ENCODE results near the gene PALLD.
"Not testable (repeated sequence)": the region's sequence is repeated elsewhere in the genome, so short reads cannot be mapped to it uniquely, and the experiment has no call there.

PALLD gene

DNA sequence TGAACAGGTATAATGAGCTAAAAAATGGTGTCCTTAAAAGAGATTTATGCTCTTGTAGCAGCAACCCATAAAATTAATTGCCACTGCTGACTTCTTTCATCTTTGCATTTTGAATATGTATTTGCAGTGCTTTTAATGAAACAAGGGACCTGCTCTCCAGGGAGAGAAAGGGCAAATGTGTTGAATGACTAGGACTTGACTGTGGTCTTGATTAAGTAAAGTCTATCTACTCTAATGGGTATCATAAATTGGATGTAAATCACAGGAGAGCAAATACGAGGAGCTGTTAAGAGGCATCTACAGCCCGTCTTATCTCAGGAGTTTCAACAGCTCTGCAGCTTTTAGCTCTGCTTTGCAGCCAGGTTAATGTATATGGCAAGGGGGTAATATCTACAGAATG is 216.4 kb downstream of the PALLD start:
- no peak for DNase-seq

DNA sequence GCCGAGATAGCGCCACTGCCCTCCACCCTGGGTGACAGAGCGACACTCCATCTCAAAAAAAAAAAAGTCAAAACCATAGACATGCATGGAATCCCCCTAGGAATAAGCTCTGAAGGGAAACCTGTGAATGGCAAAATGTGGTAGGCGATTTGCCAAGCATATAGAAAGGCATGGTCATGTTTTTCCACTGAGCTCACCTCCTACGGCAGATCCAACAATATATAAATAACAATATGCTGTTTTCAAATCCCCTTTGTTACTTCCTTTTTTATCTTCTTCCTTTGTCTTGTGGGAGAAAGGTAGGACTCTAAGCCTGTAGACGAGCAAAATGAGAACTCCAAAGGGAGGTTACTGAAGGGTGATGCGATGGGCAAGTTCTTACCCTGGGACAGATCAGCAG is 219.0 kb downstream of the PALLD start:
- no peak for DNase-seq

DNA sequence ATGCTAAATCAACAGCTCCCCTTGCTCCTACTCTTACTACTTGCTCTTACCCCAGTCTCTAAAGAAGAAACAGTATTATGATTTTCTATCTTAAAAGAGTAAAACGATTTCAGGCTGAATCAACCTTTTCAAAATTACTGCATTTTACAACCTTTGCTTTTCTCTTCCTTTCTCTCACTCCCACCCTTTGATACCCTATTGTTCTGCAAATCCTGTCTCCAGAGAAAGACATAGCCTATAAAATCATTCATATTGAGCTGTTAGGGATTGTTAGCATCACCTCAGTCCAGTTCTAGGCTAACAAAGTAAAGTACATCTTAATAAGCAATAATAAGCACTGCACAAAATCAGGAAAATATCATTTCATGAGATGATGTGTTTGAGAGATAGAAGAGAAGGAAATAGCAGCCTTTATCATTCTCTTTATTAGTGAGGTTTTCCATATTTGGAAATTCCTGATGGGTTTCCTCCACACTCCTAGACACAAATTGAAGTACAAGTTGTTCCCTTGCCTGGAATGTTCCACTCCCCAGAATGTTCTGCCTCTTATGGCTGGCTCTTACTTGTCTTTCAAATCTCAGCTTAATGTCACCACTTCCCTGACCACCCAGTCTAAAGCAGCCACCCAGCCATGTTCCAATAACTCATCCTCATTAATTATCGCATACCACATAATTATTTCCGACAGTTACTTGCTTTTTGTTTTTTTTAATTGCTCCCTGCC is 219.7 kb downstream of the PALLD start:
- no peak for DNase-seq

DNA sequence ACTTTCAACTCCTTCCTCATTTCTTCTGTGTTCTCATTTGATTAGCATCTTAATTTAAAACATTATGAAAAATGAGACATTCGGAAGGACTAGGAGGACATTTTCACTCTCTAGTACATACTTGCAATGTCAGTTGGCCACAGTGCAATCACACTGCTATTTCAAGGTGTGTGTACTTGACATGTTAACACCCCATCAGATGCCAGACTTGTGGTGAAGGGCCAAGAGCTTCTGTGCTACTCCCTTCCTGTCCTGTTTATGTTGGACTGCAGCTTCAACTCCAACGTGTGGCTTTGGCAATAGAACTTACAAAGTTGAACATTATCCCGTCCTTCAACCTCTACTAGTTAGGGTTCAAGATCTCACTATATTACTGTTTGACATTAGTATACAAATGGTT is 221.0 kb downstream of the PALLD start:
- no peak for DNase-seq

DNA sequence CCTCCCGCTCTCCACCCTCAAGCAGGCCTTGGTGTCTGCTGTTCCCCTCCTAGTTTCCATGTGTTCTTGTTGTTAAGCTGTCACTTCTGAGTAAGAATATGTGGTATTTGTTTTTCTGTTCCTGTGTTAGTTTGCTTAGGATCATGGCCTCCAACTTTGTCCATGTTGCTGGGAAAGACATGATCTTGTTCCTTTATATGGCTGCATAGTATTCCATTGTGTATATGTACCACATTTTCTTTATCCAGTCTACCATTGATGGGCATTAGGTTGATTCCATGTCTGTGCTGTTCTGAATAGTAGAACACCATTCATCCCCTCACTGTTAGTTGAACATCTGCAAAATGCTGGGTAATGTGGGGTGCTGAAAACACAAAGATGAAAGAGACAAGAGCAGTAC is 222.9 kb downstream of the PALLD start:
- DNase-seq: no peak

DNA sequence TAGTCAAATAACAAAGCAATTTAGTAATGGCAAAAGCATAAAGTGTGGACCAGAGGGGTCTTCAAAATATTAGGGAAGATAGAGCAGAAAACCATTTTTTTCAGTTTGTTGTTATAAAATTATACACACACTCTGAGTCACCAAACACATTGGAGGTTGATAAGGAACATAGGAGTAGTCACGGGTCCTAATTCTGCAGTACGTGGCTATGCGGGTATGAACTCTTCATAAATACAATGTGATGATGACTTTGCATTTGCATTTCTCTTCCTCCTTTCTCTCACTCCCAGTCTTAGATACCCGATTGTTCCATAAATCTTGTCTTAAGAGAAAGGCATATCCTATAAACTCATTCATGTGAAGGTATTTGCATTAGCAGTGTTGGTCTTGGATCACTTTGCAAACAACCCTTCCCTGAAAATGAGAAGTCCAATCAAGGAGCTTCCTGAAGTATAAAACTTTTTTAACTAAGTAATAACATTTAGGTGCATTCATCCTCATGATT is 223.6 kb downstream of the PALLD start:
- DNase-seq: no peak

DNA sequence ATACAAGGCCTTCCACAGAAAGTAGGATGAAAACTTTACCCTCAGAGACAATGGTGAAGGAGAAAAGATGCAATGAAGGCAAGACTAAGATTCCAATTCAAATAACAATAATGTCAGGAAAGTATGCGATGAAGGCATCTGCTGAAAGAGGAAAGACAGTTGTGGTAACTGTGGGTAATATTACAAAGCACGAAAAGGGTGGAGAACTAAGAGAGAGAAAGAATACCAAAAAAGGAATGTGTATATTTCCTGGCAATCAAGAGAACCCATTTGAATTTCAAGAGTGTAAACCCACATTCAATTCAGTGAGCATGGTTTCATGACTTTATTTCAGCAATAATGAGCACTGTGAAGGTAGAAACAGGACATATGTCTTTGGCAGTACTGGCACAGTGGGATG is 225.5 kb downstream of the PALLD start:
- DNase-seq: no peak

DNA sequence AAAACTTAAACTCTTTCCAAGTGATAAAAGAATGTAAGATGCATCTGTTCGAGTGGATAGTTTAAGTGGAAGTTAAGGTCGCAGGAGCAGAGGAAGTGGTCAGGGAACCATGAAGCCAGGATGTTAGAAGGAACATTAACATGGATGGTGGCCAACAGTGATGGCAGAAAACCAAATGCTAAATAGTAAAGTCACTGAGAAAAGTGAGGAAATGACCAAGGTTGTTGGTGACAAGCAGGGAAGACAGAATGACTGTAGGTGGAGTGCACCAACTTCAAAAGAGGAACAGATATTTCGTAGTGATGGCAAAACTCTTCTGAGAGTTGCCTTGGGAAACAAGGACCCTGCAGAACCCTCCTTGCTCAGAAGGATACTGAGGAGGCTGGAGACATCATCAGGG is 226.2 kb downstream of the PALLD start:
- DNase-seq: no peak

DNA sequence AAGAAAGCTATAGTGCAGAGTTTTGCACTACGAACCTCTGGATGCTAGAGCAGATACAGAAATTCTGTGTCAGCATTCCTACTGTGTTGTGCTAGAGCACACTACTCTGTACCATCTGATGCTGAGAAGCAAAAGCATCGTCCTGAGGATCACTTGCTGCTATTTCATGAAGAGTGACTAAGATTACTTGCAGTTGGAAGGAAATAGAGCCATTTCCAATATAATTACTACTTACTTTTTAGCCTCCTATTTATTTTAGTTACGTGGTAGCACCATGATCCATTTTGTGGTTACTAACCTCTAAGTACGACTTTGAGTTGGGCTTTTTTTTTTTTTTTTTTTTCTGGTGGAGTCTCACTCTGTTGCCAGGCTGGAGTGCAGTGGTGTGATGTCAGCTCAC is 226.7 kb downstream of the PALLD start:
- no peak for DNase-seq

DNA sequence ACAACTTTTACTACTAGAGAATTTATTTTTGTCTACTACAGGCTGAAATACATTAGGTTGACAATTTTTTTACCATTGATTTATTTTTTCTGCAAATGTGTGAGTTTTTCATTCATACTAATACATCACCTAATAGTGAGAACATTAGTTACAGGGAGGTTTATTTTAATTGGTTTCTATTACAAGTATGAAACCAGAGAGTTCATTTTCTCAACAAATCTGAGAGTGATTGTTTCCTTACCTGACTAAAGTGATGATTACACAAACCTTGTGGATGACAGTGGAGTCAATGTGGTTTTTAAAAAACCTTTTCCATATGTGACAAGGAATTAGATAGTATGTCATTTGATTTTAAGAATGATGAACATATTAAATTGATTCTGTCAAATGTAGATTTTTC is 227.4 kb downstream of the PALLD start:
- no peak for DNase-seq

DNA sequence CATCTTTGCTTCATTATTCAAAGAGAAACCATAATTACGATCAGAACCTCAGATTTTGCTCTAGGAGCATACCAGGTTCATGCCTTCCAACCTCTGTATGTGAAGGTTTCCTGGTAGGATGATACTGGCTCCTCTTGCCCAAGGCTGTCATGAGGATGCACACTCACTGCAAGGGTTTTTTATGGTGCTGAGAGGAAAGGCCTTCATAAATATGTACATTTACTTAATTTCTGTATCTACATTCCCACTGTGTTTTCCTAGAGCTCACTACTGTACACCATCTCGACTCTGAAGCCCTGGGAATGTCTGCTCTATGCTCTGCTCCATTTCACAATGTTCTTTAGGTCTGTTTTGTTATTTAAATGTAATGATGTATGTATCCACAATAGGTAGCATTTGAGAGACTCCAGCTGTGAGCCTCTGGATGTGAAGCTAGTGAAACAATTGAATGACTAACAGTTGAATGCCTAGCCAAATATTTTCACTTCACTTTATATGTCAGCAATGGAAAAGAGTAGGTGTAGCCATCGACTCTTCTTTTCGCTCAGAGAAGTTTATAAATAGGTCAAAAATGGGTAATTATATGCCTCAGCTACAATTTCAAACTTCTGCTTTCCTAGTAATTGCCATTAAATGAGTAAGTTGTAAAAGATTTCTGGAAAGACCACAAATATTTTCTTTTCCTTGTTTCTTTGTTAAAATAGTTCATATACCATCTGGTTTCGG is 228.0 kb downstream of the PALLD start:
- no peak for DNase-seq

DNA sequence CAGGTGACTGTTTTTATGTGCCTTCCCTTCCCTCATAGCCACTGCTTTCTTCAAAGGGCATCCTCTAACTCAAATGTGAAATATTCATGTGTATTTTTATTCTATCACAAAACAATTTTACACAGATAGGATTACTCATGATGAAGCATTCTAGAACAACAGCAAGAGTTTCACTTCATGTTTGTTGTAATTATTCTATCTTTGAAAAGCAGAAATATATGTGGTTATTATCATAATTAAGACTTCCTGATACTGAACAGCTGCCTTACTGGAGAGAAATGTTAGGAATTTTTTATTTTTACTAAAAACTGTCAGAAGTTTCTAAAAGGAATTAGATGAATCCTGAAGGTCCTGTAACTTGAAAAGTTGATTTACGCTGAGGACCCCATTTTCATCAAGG is 229.1 kb downstream of the PALLD start:
- DNase-seq: no peak

DNA sequence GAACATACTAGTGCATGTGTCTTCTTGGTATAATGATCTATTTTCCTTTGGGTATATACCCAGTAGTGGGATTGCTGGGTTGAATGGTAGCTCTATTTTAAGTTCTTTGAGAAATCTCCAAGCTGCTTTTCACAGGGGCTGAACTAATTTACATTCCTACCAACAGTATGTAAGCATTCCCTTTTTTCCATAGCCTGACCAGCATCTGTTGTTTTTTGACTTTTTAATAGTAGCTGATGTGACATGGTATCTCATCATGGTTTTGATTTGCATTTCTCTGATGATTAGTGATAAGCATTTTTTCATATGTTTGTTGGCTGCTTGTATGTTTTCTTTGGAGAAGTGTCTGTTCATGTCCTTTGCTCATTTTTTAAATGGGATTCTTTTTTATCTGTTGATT is 230.3 kb downstream of the PALLD start:
- DNase-seq: not testable (repeated sequence)

DNA sequence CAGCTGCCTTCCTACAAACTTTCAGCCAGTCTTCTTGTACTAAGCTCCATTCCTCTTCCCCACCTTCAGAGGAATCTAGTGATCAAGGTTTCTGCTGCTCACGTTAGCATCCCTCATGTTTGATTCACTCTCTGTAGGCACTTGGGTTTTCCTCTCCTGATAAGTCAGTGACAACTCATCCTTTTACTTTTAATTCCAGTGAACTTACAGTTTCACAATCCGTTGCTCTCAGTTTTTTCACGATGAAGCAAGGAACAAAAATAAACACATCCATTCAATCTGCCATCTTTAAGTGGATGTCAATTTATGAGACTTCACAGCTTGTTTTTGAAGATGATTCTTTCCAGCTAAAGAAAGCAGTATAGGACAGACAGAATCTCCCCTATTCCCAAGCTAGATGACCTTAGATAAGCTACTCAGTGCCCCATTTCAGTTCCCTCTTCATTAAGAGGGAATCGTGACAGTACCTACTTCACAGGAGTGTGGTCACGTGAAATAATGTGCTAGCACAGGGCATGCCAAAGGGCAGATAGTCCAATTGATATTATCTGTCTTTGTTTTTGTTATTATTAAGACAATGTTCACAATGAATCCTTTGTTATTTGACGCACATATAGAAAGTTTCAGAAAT is 234.3 kb downstream of the PALLD start:
- no peak for DNase-seq

DNA sequence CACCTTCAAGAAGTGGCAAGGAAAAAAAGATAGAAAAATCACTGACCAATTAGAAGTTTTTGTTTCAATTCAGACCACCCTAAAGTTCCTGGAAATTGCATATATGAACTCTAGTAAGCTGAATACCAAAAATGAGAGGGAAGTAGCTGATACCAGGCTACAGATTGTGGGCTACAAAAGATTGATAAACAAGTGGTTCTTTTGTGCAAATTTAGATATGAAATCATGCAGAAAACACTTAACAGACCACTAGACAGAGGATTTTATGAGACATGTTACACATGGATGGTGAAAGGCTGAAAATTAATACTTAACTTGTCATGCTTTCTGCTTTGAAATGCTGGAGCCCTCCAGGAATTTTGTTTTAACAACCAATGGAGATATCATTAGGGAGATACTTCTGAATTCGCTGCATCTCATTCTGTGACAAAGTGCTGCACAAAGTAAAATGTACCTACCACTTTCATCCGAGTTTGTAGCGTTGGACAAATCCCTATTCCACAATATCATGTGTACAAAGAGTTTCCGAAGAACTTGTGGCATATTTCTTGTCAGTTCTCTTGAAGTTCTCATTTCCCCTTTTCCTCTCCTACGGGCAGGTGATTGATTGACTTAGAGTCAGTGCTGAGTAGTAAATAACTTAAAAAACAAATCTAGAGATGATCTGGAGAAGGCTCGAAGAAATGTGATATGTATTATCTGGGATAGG is 235.0 kb downstream of the PALLD start:
- no peak for DNase-seq

DNA sequence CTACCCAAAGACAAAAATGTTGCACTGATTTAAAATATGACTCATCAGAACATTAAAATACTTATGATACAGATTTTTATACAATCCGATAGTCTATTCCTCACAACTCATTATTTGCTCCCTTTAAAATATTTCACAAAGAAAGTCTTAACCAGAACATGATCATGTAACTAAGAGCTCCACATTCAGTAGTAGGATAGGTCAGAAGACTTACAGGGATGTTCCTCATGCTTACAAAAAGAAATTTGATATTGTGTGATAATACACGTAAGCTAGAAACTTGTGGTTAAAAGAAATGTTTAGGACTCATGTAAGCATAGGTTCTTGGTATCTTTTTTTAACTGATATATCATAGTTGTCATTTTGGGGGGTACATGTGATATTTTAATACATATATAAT is 235.9 kb downstream of the PALLD start:
- DNase-seq: no peak

DNA sequence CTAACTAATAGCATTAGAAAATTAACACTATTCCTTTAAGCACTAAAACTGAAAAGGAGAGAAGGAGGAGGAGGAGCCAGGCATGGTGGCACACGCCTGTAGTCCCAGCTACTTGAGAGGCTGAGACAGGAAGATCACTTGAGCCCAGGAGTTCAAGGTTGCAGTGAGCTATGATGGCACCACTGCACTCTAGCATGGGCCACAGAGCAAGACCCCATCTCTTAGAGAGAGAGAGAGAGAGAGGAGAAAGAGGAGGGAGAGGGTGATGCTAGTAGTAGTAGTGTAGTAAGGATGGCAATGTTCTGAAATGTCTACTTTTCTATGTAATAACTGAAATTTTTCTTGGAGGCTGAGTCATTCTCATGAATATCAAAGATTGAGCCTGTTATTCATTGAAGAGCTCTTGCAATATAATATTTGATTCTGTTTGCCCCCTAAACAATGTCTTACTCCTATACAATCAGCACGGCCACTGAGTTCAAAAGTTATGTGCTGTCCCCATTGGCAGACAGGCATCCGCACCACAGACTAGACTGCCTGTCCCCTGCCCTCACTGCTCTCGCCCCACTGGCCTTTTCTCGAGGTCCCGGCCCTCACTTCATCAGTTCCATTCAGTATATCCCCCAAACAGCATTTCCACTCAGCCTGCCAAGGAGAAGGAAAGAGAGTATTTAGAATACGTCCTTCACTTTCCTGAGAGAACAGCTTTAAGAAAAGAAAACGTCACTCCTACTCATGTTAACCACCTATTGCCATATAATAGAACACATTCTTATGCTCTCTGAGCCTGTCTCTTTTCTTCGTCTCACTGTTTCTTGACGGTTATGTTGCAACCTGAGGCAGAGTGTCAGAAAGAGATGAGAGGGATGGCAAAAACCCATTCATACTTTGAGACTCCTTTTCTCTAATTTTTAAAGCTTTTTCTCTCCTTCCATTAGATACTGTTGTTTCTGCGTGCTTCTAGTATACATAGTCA is 238.1 kb downstream of the PALLD start:
- DNase-seq: no peak

DNA sequence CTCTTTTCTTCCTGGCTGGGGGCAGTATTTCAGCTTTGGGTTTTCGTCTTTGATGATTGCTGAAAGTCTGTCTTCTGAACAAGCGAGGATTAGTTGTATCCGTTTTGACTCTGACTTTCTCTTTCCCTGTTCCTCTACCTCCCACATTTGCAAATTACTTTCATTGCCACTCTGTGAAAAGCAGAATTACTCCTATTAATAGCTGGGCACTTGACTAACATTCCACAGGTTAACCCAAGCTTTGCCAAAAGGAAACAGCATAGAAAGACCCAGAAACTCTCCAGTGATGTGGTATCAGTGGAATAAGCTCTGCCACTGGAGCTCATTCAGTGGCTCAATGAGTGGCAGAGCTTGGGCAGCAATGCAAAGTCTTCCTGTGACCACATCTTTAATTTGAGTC is 238.9 kb downstream of the PALLD start:
- no peak for DNase-seq

DNA sequence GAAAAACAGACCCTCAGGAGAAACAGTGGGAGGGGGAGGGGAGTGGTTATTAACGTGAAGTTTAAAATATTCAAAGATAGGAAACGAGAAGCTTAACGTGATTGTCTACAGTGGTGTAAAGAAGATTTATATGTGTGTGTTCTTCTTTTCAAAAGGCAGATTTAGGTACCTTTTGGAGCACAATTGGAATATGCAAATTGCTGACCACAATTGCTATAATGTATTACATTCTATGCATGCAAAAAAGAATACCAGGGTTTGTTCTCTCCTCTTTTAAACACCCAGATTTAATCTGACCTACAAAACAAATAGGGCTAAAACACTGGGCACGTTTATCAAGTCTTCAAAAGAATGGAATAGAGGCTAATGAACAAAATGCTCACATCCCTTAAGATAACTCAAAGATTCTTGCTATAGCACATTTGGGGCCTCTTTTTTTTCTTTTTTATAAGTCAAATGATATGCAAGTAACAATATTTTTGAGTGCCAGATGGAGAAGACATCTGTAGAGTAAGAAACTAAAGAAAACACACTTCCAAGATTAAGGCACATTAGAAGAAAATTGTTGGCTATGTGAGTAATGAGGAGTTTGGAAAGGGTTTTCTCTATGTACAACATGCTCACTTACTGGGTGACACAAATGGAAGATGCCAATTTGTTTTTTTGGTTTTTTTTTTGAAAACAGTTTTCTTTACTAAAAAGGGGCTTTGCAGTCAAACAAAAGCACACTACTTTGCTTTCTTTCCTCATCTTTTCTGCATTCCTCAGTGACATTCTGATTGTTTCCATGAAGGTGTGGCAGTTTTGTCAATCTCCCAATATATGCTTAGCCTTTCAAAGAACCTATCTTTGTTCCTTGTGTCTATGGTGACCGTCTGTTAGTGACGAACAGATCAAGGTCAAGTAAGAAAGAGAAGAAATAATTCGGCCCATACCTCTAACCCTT is 240.3 kb downstream of the PALLD start:
- no peak for DNase-seq

DNA sequence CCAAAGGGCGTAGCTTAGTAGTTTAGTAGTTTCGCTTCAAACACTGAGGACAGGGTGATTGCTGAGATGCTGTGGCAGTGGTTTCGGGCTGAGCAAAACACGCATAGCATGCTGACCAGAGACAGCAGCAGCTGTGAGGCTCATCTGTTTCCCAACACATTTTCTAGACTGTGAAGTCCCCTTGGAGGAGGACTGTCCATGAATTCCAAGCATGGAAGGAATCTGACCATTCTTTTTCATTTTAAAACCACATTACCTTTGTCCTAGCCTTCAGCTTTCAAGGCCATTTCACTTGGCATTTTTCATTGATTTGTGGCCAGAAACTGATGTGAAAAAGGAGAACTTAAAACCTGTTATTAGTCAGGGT is 240.9 kb downstream of the PALLD start:
- DNase-seq: no peak

DNA sequence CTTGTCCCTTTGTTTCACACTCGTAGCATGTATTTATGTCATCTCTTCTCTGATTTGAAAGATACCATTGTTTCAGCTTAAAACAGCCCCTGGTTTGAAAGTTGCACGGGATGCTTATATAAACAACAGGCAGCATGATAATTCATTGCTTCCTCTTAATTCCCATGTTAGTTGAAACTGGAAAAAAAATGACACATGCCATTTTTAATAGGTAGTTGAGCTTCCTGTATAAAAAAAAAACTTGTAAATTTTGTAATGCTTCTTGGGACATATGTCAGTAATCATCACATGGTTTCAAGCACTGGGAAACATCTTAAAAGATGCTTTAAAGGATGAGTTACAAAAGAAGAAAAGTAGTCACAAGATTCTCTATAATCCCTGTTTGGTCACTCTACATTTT is 243.0 kb downstream of the PALLD start:
- DNase-seq: no peak
